Measurements from ENCODE around the gene VAV1. TPM values are rescaled to one million over a fixed set of nuclear protein-coding genes. Genes with fewer than 3 reads are reported as not detected.

The VAV1 gene
- total and polyA plus RNA-seq, 10 of the 15 experiments (the other 5 are each of a cell fraction or from before 2014, with no cell fraction given) = 1.6 to 76.8 (median 40.7) TPM

DNA sequence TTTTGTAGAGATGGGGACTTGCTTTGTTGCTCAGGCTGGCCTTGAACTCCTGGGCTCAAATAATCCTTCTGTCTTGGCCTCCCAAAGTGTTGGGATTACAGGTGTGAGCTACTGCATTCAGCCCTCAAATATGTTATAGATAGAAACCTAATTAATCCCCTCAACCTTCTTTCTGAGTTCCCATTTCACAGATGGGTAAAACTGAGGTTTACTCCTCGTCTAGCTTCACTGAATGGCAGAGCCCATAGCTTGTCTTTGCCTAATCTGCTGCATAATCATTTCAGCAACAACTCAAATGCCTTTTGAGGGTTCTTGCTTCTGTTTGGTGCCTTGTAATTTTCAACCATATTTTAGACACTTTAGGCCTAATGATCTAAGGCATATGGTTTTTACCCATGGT lies 78.9 kb downstream of the VAV1 start:
- Histone ChIP-seq H4K20me1 (ENCODE audit: control insufficient read depth, insufficient read depth) (no peaks in the 10 kb centered on the region), H3K4me2 (ENCODE audit: control insufficient read depth, insufficient read depth) (no peak overlapping the region), H3K9me3 (replicated peaks; ENCODE audit: control insufficient read depth, insufficient read depth, low read length) (no peaks in the 10 kb centered on the region), H3K79me2 (ENCODE audit: control insufficient read depth, insufficient read depth, low read length) (no peaks in the 10 kb centered on the region), H3K4me3 (no peak overlapping the region), H3K36me3 (ENCODE audit: control insufficient read depth in 2 of 2, insufficient read depth in 2 of 2, low read length in 1 of 2) (peaks cover 11 to 15% of the 10 kb centered on the region in 2 experiments; a peak in 3 of 4 replicates), H3K27ac (ENCODE audit: control insufficient read depth, insufficient read depth) (no peak overlapping the region), H3K9ac (ENCODE audit: control insufficient read depth, insufficient read depth, low read length) (no peak overlapping the region), H3K4me1 (ENCODE audit: control insufficient read depth, insufficient read depth, low read length) (peaks cover 3% of the 10 kb centered on the region; the same call in 1 of the 2 replicates), H3K27me3 (replicated peaks in 1 of 2; ENCODE audit: control insufficient read depth in 2 of 2, insufficient read depth in 2 of 2, low read length in 1 of 2) (no peaks in the 10 kb centered on the region), H2AFZ (ENCODE audit: control insufficient read depth, low read depth, low read length) (no peak overlapping the region)
- CTCF ChIA-PET = interaction anchor here (1.3 kb wide), 1 partner anchor 31 kb away, joined by 6 read pairs; no protein-coding TSS in a partner anchor
- WGBS (ENCODE audit: insufficient coverage, insufficient replicate concordance, low lambda C conversion rate, missing lambda C conversion rate) = 25% methylated on average over 1 of the region's 1 CpG
- RAD21 ChIA-PET (ENCODE audit: unreplicated experiment) = no interaction called here
- ATAC-seq = no peak
- in situ Hi-C loops (cut with MboI) (no loop called here), intact Hi-C loops (cut with micrococcal nuclease; ENCODE audit: unreplicated experiment) (no loop called here)
- no peak for FAIRE-seq
- no TSS peak for BruUV-seq (replicated peaks)
- TF ChIP-seq, protein P1, sequence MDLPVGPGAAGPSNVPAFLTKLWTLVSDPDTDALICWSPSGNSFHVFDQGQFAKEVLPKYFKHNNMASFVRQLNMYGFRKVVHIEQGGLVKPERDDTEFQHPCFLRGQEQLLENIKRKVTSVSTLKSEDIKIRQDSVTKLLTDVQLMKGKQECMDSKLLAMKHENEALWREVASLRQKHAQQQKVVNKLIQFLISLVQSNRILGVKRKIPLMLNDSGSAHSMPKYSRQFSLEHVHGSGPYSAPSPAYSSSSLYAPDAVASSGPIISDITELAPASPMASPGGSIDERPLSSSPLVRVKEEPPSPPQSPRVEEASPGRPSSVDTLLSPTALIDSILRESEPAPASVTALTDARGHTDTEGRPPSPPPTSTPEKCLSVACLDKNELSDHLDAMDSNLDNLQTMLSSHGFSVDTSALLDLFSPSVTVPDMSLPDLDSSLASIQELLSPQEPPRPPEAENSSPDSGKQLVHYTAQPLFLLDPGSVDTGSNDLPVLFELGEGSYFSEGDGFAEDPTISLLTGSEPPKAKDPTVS (IDR thresholded peaks at IDR 0.05; ENCODE audit: low read depth, low read length) = no peak
- TF ChIP-seq HCFC1 (IDR thresholded peaks at IDR 0.05; ENCODE audit: low read length) = no peak
- no peak for TF ChIP-seq ZSCAN29 (IDR thresholded peaks at IDR 0.05)
- TF ChIP-seq EP300 (IDR thresholded peaks at IDR 0.05; ENCODE audit: borderline replicate concordance in 1 of 2, control insufficient read depth in 1 of 2, low read depth in 2 of 2, low read length in 2 of 2) = no peak
- no peak for TF ChIP-seq CBFB (IDR thresholded peaks at IDR 0.05; ENCODE audit: low read depth)
- SMC1A ChIA-PET (ENCODE audit: uncharacterized antibody, unreplicated experiment) = interaction anchor here (2.4 kb wide), 1 partner anchor 11 kb away, joined by 14 read pairs; no protein-coding TSS in a partner anchor
- DNase-seq (ENCODE audit: low read depth, low spot score) = no peak
- POLR2A ChIA-PET = interaction anchor here (1.5 kb wide), 1 partner anchor 42 kb away, joined by 7 read pairs; no protein-coding TSS in a partner anchor

DNA sequence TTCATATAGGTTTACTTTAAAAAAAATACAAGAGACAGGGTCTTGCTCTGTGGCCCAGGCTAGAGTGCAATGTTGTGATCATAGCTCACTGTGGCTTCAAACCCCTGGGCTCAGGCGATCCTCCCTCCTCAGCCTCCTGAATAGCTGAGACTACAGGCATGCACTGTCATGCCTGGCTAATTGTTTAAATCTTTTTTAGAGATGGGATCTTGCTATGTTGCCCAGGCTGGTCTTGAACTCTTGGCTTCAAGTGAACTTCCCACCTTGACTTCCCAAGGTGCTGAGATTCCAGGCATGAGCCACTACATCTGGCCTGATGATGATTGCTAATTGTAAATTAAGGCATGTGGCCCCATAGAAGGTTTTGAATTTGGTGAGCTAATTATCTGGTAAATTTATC lies 79.5 kb downstream of the VAV1 start:
- peaks cover 3% of the 10 kb centered on the region; the same call in 1 of the 2 replicates for H3K4me1 ChIP-seq (ENCODE audit: control insufficient read depth, insufficient read depth, low read length)
- BruUV-seq (replicated peaks) = no TSS peak
- H3K4me2 ChIP-seq (ENCODE audit: control insufficient read depth, insufficient read depth) = no peak overlapping the region
- intact Hi-C loops (cut with micrococcal nuclease; ENCODE audit: unreplicated experiment) (no loop called here), in situ Hi-C loops (cut with MboI) (no loop called here)
- ChIA-PET SMC1A (ENCODE audit: uncharacterized antibody, unreplicated experiment) (interaction anchor here (2.4 kb wide), 1 partner anchor 10 kb away, joined by 14 read pairs; no protein-coding TSS in a partner anchor), POLR2A (interaction anchor here (1.5 kb wide), 1 partner anchor 43 kb away, joined by 7 read pairs; no protein-coding TSS in a partner anchor), CTCF (interaction anchor here (0.9 to 1.3 kb wide), 2 partner anchors 9 to 32 kb away, joined by 3 to 6 read pairs; no protein-coding TSS in a partner anchor), RAD21 (ENCODE audit: unreplicated experiment) (no interaction called here)
- no peak overlapping the region for H2AFZ ChIP-seq (ENCODE audit: control insufficient read depth, low read depth, low read length)
- no peak overlapping the region for H3K9ac ChIP-seq (ENCODE audit: control insufficient read depth, insufficient read depth, low read length)
- no peak overlapping the region for H3K27ac ChIP-seq (ENCODE audit: control insufficient read depth, insufficient read depth)
- ATAC-seq = no peak
- peak; percentile 56 for FAIRE-seq
- no peaks in the 10 kb centered on the region for H4K20me1 ChIP-seq (ENCODE audit: control insufficient read depth, insufficient read depth)
- H3K9me3 ChIP-seq (replicated peaks; ENCODE audit: control insufficient read depth, insufficient read depth, low read length) = no peaks in the 10 kb centered on the region
- peaks cover 11 to 15% of the 10 kb centered on the region in 2 experiments for H3K36me3 ChIP-seq (ENCODE audit: control insufficient read depth in 2 of 2, insufficient read depth in 2 of 2, low read length in 1 of 2)
- H3K4me3 ChIP-seq = no peak overlapping the region
- 95% methylated on average over 1 of the region's 1 CpG for WGBS (ENCODE audit: insufficient coverage, insufficient replicate concordance, low lambda C conversion rate, missing lambda C conversion rate)
- DNase-seq (ENCODE audit: low read depth, low spot score) = no peak
- no peaks in the 10 kb centered on the region for H3K79me2 ChIP-seq (ENCODE audit: control insufficient read depth, insufficient read depth, low read length)
- no peaks in the 10 kb centered on the region for H3K27me3 ChIP-seq (replicated peaks in 1 of 2; ENCODE audit: control insufficient read depth in 2 of 2, insufficient read depth in 2 of 2, low read length in 1 of 2)
- no peak for TF ChIP-seq TBL1XR1 (IDR thresholded peaks at IDR 0.05; ENCODE audit: low read depth, low read length)
- no peak for TF ChIP-seq EP300 (IDR thresholded peaks at IDR 0.05; ENCODE audit: borderline replicate concordance in 1 of 2, control insufficient read depth in 1 of 2, low read depth in 2 of 2, low read length in 2 of 2)
- TF ChIP-seq, protein P2, sequence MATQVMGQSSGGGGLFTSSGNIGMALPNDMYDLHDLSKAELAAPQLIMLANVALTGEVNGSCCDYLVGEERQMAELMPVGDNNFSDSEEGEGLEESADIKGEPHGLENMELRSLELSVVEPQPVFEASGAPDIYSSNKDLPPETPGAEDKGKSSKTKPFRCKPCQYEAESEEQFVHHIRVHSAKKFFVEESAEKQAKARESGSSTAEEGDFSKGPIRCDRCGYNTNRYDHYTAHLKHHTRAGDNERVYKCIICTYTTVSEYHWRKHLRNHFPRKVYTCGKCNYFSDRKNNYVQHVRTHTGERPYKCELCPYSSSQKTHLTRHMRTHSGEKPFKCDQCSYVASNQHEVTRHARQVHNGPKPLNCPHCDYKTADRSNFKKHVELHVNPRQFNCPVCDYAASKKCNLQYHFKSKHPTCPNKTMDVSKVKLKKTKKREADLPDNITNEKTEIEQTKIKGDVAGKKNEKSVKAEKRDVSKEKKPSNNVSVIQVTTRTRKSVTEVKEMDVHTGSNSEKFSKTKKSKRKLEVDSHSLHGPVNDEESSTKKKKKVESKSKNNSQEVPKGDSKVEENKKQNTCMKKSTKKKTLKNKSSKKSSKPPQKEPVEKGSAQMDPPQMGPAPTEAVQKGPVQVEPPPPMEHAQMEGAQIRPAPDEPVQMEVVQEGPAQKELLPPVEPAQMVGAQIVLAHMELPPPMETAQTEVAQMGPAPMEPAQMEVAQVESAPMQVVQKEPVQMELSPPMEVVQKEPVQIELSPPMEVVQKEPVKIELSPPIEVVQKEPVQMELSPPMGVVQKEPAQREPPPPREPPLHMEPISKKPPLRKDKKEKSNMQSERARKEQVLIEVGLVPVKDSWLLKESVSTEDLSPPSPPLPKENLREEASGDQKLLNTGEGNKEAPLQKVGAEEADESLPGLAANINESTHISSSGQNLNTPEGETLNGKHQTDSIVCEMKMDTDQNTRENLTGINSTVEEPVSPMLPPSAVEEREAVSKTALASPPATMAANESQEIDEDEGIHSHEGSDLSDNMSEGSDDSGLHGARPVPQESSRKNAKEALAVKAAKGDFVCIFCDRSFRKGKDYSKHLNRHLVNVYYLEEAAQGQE (IDR thresholded peaks at IDR 0.05; ENCODE audit: low read depth, low read length) = no peak

Measured in GM12878 (cell line).